Measurements from ENCODE around the gene SZT2.

The SZT2 gene

GRCh38 chr1:43426221-43426620 lies 36.5 kb downstream of the SZT2 start:
- no peak for DNase-seq

- no peak for DNase-seq
Observed at GRCh38 chr1:43427524-43427923, 37.8 kb downstream of the SZT2 start.

GRCh38 chr1:43427941-43428340 lies 38.2 kb downstream of the SZT2 start:
- no peak for DNase-seq

GRCh38 chr1:43430831-43431230 lies 41.1 kb downstream of the SZT2 start:
- DNase-seq = no peak

- no peak for DNase-seq
Observed at GRCh38 chr1:43431676-43432075, 42.0 kb downstream of the SZT2 start.

- DNase-seq = no peak
Observed at GRCh38 chr1:43432171-43432860, 42.6 kb downstream of the SZT2 start.

GRCh38 chr1:43432907-43433306 lies 43.2 kb downstream of the SZT2 start:
- DNase-seq = no peak

- DNase-seq = no peak
Observed at GRCh38 chr1:43434256-43434655, 44.6 kb downstream of the SZT2 start.

GRCh38 chr1:43435146-43436145 lies 45.7 kb downstream of the SZT2 start:
- no peak for DNase-seq

- no peak for DNase-seq
Observed at GRCh38 chr1:43436371-43436770, 46.7 kb downstream of the SZT2 start.

- no peak for DNase-seq
Observed at GRCh38 chr1:43437031-43437973, 47.6 kb downstream of the SZT2 start.

- no peak for DNase-seq
Observed at GRCh38 chr1:43438006-43438405, 48.3 kb downstream of the SZT2 start.

GRCh38 chr1:43438576-43438952 lies 48.9 kb downstream of the SZT2 start:
- no peak for DNase-seq

GRCh38 chr1:43438953-43439581 lies 49.4 kb downstream of the SZT2 start:
- no peak for DNase-seq

- no peak for DNase-seq
Observed at GRCh38 chr1:43439781-43440180, 50.1 kb downstream of the SZT2 start.

GRCh38 chr1:43440358-43440757 lies 50.7 kb downstream of the SZT2 start:
- DNase-seq = no peak

- DNase-seq = no peak
Observed at GRCh38 chr1:43441166-43441893, 51.6 kb downstream of the SZT2 start.

- DNase-seq = no peak
Observed at GRCh38 chr1:43441894-43442637, 52.4 kb downstream of the SZT2 start.

GRCh38 chr1:43442756-43443155 lies 53.1 kb downstream of the SZT2 start:
- no peak for DNase-seq

GRCh38 chr1:43443197-43443946 lies 53.7 kb downstream of the SZT2 start:
- DNase-seq = no peak
